ENCODE data around the gene TAOK2. TPM values are rescaled to one million over a fixed set of nuclear protein-coding genes. Genes with fewer than 3 reads are reported as not detected.

The TAOK2 gene
- total and polyA plus RNA-seq, 2 of the 13 experiments (the other 11 are each of a cell fraction or from before 2014, with no cell fraction given): 17.4 to 43.2 TPM

DNA sequence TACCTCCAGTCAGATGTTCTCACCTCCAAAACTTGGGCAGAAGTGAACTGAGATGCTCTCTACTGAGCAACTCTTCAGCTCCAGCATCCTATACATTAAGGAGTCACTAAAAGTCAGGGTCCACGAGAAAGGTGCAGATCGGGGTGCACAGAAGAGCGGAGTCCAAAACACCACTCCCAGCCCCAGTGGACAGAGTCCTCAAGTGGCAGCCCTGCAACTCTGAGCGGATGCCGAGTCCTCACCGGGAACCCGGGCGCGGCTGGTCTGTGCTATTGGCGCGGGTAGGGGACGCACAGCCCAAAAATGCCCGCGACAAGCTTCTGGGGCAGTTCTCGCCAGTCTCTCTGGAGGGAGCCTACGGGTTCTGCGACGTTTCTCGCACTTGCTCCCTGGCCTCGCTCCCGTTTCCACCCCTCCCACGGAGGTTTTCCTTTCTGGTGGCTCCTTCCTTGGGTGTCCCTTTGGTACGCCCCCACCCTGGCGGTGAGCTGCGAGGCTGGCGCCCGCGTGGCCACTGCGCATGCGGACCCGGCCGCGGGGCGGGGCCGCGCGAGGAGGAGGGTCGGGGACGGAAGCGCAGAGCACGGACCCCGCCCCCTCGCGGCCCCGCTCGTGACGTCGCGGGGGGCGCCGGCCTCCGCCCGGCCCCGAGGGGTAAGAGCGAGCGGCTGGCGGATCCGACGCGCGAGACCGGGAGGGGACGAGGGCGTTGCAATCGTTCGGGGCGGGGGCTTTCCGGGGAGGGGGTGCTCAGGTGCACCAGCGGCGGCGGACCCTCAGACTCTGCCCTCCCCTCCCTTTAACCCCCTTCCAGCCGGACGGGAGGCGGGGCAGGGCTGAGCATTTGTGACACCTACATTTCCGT lies 12.0 kb upstream of the TAOK2 start, which contains the start of gene TMEM219 (continued):
- TF ChIP-seq FUBP1 (CRISPR knock-in tag; IDR thresholded peaks at IDR 0.05; ENCODE audit: borderline replicate concordance): no peak
- no peak for TF ChIP-seq PHF5A (CRISPR knock-in tag; IDR thresholded peaks at IDR 0.05; ENCODE audit: low read depth, unreplicated experiment)
- TF ChIP-seq, protein P1, sequence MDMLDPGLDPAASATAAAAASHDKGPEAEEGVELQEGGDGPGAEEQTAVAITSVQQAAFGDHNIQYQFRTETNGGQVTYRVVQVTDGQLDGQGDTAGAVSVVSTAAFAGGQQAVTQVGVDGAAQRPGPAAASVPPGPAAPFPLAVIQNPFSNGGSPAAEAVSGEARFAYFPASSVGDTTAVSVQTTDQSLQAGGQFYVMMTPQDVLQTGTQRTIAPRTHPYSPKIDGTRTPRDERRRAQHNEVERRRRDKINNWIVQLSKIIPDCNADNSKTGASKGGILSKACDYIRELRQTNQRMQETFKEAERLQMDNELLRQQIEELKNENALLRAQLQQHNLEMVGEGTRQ (IDR thresholded peaks at IDR 0.05; ENCODE audit: low read depth, low read length): no peak
- TF ChIP-seq, protein P1 (CRISPR knock-in tag; IDR thresholded peaks at IDR 0.05; ENCODE audit: borderline replicate concordance): no peak; the same call in 1 of the 2 replicates
- peak; percentile 51; the same call in 1 of the 2 replicates for TF ChIP-seq FLYWCH1 (CRISPR knock-in tag; IDR thresholded peaks at IDR 0.05)
- no peak for TF ChIP-seq EZH2 (conservative IDR thresholded peaks at IDR 0.05; ENCODE audit: low read depth, low read length)
- TF ChIP-seq BATF2 (CRISPR knock-in tag; IDR thresholded peaks at IDR 0.05): no peak
- TF ChIP-seq ESRRA (CRISPR knock-in tag; IDR thresholded peaks at IDR 0.05; ENCODE audit: low read depth): no peak; the same call in 1 of the 2 replicates
- TF ChIP-seq HNRNPH1 (optimal IDR thresholded peaks at IDR 0.05; ENCODE audit: low read depth, low read length): no peak
- no peak for TF ChIP-seq ZNF496 (CRISPR knock-in tag; IDR thresholded peaks at IDR 0.05; ENCODE audit: insufficient replicate concordance)
- no peak for TF ChIP-seq CBX5 (CRISPR knock-in tag; IDR thresholded peaks at IDR 0.05; ENCODE audit: borderline replicate concordance)
- peak; percentile 79; the same call in 1 of the 2 replicates for TF ChIP-seq ZIK1 (CRISPR knock-in tag; IDR thresholded peaks at IDR 0.05; ENCODE audit: borderline replicate concordance, low read depth)
- peak; percentile 64 for TF ChIP-seq MXD4 (CRISPR knock-in tag; IDR thresholded peaks at IDR 0.05)
- TF ChIP-seq NFATC3 (CRISPR knock-in tag; IDR thresholded peaks at IDR 0.05): no peak
- no peak for TF ChIP-seq ZNF737 (CRISPR knock-in tag; IDR thresholded peaks at IDR 0.05; ENCODE audit: borderline replicate concordance)
- TF ChIP-seq ZNF749 (CRISPR knock-in tag; IDR thresholded peaks at IDR 0.05; ENCODE audit: borderline replicate concordance): peak; percentile 76
- no peak for TF ChIP-seq TERF1 (CRISPR knock-in tag; IDR thresholded peaks at IDR 0.05)
- TF ChIP-seq ZNF770 (CRISPR knock-in tag; IDR thresholded peaks at IDR 0.05): peak; percentile 43; the same call in 1 of the 2 replicates
- TF ChIP-seq, protein P2, sequence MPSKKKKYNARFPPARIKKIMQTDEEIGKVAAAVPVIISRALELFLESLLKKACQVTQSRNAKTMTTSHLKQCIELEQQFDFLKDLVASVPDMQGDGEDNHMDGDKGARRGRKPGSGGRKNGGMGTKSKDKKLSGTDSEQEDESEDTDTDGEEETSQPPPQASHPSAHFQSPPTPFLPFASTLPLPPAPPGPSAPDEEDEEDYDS (CRISPR knock-in tag; IDR thresholded peaks at IDR 0.05): peak; percentile 52; the same call in 1 of the 2 replicates
- TF ChIP-seq KAT8 (CRISPR knock-in tag; IDR thresholded peaks at IDR 0.05): peak; percentile 69

Data from HepG2 (cell line).